GM12801 (cell line): ENCODE data around the gene ZNF346.

Experiments used
- TF ChIP-seq, protein P1 (sequence below): IDR thresholded peaks from one replicate; pipeline ENCODE4 v1.5.1; 2011; ENCODE audit warnings: control low read depth; ENCODE audit not compliant: insufficient read length; ENCODE audit errors: extremely low read depth

ZNF346 gene

DNA sequence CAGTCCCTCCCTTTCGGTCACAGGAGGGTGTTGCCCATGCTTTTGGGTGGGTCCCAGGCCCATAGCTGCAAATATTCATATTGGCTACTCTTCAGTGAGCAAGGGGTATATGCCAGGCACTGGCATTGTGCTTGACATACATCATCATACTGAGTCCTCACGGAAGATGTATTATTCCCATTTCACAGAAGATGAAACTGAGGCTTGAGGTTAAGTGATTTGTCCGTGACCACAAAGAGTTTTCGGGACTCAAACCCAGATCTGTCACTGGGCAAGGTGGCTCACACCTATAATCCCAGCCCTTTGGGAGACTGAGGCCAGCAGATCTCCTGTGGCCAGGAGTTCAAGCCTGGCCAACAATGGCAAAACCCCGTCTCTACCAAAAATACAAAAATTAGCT, 57.8 kb downstream of the ZNF346 start:
- TF ChIP-seq, protein P1, sequence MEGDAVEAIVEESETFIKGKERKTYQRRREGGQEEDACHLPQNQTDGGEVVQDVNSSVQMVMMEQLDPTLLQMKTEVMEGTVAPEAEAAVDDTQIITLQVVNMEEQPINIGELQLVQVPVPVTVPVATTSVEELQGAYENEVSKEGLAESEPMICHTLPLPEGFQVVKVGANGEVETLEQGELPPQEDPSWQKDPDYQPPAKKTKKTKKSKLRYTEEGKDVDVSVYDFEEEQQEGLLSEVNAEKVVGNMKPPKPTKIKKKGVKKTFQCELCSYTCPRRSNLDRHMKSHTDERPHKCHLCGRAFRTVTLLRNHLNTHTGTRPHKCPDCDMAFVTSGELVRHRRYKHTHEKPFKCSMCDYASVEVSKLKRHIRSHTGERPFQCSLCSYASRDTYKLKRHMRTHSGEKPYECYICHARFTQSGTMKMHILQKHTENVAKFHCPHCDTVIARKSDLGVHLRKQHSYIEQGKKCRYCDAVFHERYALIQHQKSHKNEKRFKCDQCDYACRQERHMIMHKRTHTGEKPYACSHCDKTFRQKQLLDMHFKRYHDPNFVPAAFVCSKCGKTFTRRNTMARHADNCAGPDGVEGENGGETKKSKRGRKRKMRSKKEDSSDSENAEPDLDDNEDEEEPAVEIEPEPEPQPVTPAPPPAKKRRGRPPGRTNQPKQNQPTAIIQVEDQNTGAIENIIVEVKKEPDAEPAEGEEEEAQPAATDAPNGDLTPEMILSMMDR, result no peak

DNA sequence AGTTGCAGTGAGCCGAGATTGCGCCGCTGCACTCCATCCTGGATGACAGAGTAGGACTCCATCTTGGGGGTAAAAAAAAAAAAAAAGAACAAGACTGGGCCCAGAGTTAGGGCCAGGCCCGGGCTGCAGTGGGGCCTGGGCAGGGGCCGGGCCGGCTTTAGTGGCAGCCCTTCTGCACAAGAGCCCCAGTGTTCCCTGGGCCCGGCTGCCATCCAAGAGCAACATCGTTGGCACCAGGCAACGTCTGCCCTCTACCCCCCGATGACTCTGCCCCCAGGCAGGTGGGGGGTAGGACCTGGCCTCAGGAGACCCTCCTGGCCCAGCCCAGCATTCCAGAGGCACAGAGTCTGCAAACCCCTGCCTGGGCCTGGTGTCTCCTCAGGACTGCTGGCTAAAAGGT, 59.4 kb downstream of the ZNF346 start:
- TF ChIP-seq, protein P1, result no peak

GRCh38 chr5:177083357-177083756, 60.9 kb downstream of the ZNF346 start:
- TF ChIP-seq, protein P1, result no peak

DNA sequence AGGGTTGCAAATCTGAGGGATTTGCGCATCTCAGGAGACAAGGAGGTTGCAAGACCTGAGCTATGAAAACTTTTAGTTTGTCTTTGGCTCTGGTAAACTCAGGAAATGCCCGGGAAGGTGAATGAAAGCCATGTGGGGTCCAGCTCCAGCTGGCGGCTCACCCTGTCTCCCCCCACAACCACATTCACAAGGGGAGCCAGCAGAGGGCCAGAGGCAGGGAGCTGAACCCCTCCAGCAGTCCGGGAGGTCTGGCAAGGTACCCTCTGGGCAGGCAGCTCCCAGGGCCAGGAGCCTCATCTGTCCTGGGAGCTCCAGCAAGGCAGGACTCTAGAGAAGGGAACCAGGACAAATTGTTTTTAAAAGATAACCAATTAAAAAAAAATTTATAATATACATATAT, 61.7 kb downstream of the ZNF346 start:
- TF ChIP-seq, protein P1, result no peak

- TF ChIP-seq, protein P1, result no peak
Observed at GRCh38 chr5:177085985-177086653, 63.6 kb downstream of the ZNF346 start.

DNA sequence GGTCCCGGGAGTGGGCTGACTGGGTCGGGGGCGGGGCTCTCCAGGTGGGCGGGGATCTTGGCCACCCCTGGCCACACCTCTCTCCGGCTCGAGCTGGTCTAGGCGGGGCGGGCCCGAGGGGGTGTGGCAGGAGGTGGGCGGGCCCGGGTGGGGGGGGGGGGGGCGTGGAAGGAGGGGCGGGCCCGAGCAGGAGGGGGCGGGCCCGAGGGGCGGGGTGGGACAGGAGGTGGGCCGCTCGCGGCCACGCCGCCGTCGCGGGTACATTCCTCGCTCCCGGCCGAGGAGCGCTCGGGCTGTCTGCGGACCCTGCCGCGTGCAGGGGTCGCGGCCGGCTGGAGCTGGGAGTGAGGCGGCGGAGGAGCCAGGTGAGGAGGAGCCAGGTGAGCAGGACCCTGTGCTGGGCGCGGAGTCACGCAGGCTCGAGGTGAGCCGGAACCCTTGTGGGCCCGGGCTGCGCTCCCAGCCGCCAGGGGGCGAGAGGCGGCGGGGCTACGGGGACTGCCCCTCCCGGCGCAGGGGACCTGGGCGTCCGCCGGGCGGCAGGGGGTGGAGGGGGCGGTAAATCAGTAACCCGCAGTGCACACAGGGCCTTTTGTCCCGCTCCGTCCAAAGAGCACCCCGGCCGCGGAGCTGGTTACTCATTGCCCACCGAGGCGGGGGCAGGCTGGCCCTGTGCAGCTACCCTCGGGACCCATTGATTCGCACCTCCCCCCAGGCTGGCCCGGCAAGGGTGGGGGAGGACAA, 64.3 kb downstream of the ZNF346 start, which contains the start of gene FGFR4:
Gene FGFR4 (plus strand): TSS at position 262 of the 744 bp plus-strand sequence. CDS start 2,688 bp downstream, outside the sequence.
- TF ChIP-seq, protein P1, result no peak

- TF ChIP-seq, protein P1, result no peak
Observed at GRCh38 chr5:177087398-177088005, 65.0 kb downstream of the ZNF346 start.
